OCI-LY7 (cell line): ENCODE data around the gene KRTAP5-5. TPM values are rescaled to one million over a fixed set of nuclear protein-coding genes. Genes with fewer than 3 reads are reported as not detected.
"Not testable (repeated sequence)": the region's sequence is repeated elsewhere in the genome, so short reads cannot be mapped to it uniquely, and the experiment has no call there.

Experiments
- BruUV-seq: library from RNA; stranded (reverse); fragments of 400-500 nt; replicated peaks from 2 replicates; lab custom pipeline; 2021; lab: Mats Ljungman, UMichigan
- CTCF ChIA-PET: fragments of 300-600 bp; sonication (Branson Sonifier 250); formaldehyde crosslinking; loops from one replicate; lab custom pipeline; 2022; ENCODE audit warnings: antibody characterized with exemption; ENCODE audit not compliant: unreplicated experiment; lab: Charles Lee
- POLR2A ChIA-PET: fragments of 300-600 bp; sonication (Branson Sonifier 250); formaldehyde crosslinking; loops from one replicate; lab custom pipeline; 2022; ENCODE audit warnings: antibody characterized with exemption; lab: Charles Lee
- DNase-seq: peaks from one replicate; pipeline ENCODE4 v3.0.0-alpha.2; 2015; ENCODE audit warnings: low spot score
- H2AFZ ChIP-seq: fragments of 200-600 bp; sonication (generic), shearing (Covaris generic); 2 replicates; pipeline ENCODE4 v1.6.1; 2014; ENCODE audit warnings: mild to moderate bottlenecking, antibody characterized with exemption, low read length, moderate library complexity
- H3K27ac ChIP-seq: fragments of 200-600 bp; sonication (generic); 2 replicates; pipeline ENCODE4 v1.5.1; 2014; ENCODE audit warnings: mixed run types, low read depth, mild to moderate bottlenecking, moderate library complexity, low read length, inconsistent platforms; ENCODE audit not compliant: poor library complexity, severe bottlenecking
- H3K36me3 ChIP-seq: fragments of 200-600 bp; sonication (generic); 2 replicates; pipeline ENCODE4 v1.6.1; 2014; ENCODE audit warnings: mild to moderate bottlenecking, antibody characterized with exemption, low read length, moderate library complexity, mixed read lengths; ENCODE audit not compliant: insufficient read depth
- H3K4me1 ChIP-seq: fragments of 200-600 bp; sonication (generic); 2 replicates; pipeline ENCODE4 v1.5.1; 2014; ENCODE audit warnings: mild to moderate bottlenecking, low read length; ENCODE audit not compliant: insufficient read depth, poor library complexity, severe bottlenecking
- H3K4me2 ChIP-seq: fragments of 200-600 bp; sonication (generic); 2 replicates; pipeline ENCODE4 v1.6.1; 2014; ENCODE audit warnings: mild to moderate bottlenecking, low read length
- H3K4me3 ChIP-seq: fragments of 200-600 bp; sonication (generic); 2 replicates; pipeline ENCODE4 v1.5.1; 2014; ENCODE audit warnings: mild to moderate bottlenecking, low read depth, low read length; ENCODE audit not compliant: poor library complexity, severe bottlenecking
- H3K79me2 ChIP-seq: fragments of 200-600 bp; sonication (generic); 2 replicates; pipeline ENCODE4 v1.6.1; 2016; ENCODE audit warnings: low read depth, mild to moderate bottlenecking, low read length, moderate library complexity, mixed read lengths; ENCODE audit not compliant: insufficient read depth
- H3K9me2 ChIP-seq: fragments of 200-600 bp; sonication (generic); 2 replicates; pipeline ENCODE4 v1.6.1; 2016; ENCODE audit warnings: mild to moderate bottlenecking, low read length, mixed read lengths; ENCODE audit not compliant: insufficient read depth
- H3K9me3 ChIP-seq: fragments of 200-600 bp; sonication (generic); 2 replicates; pipeline ENCODE4 v1.6.1; 2014; ENCODE audit warnings: mild to moderate bottlenecking, mixed run types, low read length, mixed read lengths
- H4K20me1 ChIP-seq: fragments of 200-600 bp; sonication (generic); 2 replicates; pipeline ENCODE4 v1.6.1; 2014; ENCODE audit warnings: mild to moderate bottlenecking, antibody characterized with exemption, low read length, moderate library complexity, mixed read lengths; ENCODE audit not compliant: insufficient read depth
- EZH2phosphoT487 ChIP-seq: fragments of 200-600 bp; sonication (generic); IDR thresholded peaks from 2 replicates; pipeline ENCODE4 v1.6.1; 2018; ENCODE audit warnings: low read depth, borderline replicate concordance, mild to moderate bottlenecking, mixed run types, antibody characterized with exemption, low read length, moderate library complexity, mixed read lengths
- intact Hi-C: fragments of 100-400 bp; cut with micrococcal nuclease; formaldehyde crosslinking; loops from one replicate; pipeline ENCODE4 v1.10.0; 2022; ENCODE audit not compliant: unreplicated experiment
- total RNA-seq, 2 experiments: library from RNA; depleted of rRNA in 1 of 2; stranded (reverse); fragments of >200 nt in 1 of 2; shearing (Covaris generic) in 1 of 2; gene quantifications; 2 replicates each; pipeline ENCODE4 v1.2.3, GENCODE V29; 2014 to 2022
- TF ChIP-seq, protein P1 (sequence below): fragments of 200-600 bp; sonication (generic); conservative IDR thresholded peaks from 2 replicates; pipeline ENCODE4 v1.5.1; 2014; ENCODE audit warnings: mild to moderate bottlenecking, antibody characterized with exemption, low read length, moderate library complexity, mixed read lengths

KRTAP5-5 gene
- total RNA-seq, 2 experiments from 2014 or later: not detected

DNA sequence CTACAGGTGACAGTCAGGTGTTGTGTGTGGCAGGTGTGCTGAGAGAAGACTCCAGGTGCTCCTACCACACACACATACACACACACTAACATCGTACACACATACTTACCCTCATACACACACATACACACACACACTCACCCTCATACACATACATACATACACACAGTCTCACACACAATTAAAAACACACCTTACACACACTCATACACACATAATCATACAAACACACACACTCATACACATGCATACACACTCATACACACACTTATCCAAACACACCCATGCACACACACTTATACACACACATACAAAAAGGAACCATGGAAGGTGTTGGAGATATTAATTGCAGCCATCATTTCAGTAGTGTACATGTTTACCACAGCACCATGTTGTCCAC lies 25.9 kb upstream of the KRTAP5-5 start:
- DNase-seq: no peak
- ChIA-PET POLR2A (no interaction called here), CTCF (no interaction called here)
- Histone ChIP-seq H3K36me3 (no peaks in the 10 kb centered on the region), H2AFZ (no peak overlapping the region), H3K27ac (no peak overlapping the region), H3K9me2 (no peaks in the 10 kb centered on the region), H3K4me2 (no peak overlapping the region), H3K4me3 (no peak overlapping the region), H3K79me2 (no peaks in the 10 kb centered on the region), H4K20me1 (no peaks in the 10 kb centered on the region), H3K9me3 (no peaks in the 10 kb centered on the region), H3K4me1 (no peaks in the 10 kb centered on the region)
- TF ChIP-seq EZH2phosphoT487: no peak
- intact Hi-C loops: no loop called here
- no TSS peak for BruUV-seq

DNA sequence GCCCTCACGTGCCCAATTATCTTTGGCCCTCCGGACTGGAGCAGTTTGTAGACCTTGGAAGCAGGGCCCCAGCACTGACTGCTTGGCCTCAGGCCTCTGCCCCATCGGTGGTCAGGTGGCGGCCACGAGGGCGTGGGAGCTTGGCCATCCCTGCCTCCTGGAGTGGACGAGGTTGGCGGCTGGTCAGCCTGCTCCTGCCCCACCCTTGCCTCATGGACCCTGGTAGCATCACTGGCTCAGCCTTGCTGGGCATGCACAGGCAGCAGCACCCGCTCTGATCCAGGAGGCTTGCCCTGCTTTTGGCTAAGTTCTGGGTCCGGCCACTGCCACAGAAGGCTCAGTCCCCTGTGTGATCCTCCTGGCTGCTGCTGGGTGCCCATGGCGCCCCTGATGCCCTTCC lies 25.4 kb upstream of the KRTAP5-5 start:
- Histone ChIP-seq H4K20me1 (no peaks in the 10 kb centered on the region), H3K4me2 (no peak overlapping the region), H3K4me3 (no peak overlapping the region), H3K9me3 (no peaks in the 10 kb centered on the region), H3K4me1 (no peaks in the 10 kb centered on the region), H3K36me3 (no peaks in the 10 kb centered on the region), H2AFZ (no peak overlapping the region), H3K9me2 (no peaks in the 10 kb centered on the region), H3K27ac (no peak overlapping the region), H3K79me2 (no peaks in the 10 kb centered on the region)
- BruUV-seq: no TSS peak
- DNase-seq: no peak
- CTCF ChIA-PET: no interaction called here
- TF ChIP-seq, protein P1, sequence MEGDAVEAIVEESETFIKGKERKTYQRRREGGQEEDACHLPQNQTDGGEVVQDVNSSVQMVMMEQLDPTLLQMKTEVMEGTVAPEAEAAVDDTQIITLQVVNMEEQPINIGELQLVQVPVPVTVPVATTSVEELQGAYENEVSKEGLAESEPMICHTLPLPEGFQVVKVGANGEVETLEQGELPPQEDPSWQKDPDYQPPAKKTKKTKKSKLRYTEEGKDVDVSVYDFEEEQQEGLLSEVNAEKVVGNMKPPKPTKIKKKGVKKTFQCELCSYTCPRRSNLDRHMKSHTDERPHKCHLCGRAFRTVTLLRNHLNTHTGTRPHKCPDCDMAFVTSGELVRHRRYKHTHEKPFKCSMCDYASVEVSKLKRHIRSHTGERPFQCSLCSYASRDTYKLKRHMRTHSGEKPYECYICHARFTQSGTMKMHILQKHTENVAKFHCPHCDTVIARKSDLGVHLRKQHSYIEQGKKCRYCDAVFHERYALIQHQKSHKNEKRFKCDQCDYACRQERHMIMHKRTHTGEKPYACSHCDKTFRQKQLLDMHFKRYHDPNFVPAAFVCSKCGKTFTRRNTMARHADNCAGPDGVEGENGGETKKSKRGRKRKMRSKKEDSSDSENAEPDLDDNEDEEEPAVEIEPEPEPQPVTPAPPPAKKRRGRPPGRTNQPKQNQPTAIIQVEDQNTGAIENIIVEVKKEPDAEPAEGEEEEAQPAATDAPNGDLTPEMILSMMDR: no peak
- TF ChIP-seq EZH2phosphoT487: no peak
- POLR2A ChIA-PET: no interaction called here
- intact Hi-C loops: no loop called here

DNA sequence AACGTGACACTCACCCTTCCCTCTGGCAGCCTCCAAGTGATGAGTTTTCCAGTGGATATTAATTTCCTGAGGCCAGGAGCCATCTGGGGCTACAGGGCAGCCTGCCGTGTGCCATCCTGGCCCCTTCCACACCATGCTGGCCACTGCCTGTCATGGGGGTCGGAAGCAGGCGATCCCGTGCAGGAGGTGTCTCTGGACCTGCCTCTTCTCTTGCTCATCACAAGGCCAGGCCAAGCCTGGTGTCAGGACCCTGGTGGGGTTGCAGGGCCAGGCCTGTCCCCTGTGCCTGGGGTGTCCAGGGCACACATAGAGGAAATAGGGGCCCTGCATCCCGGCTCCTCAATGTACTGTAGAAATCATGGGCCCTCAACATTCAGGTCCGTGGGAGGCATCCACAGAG lies 24.9 kb upstream of the KRTAP5-5 start:
- H3K79me2 ChIP-seq: no peaks in the 10 kb centered on the region
- H3K9me3 ChIP-seq: no peaks in the 10 kb centered on the region
- DNase-seq: no peak
- H3K9me2 ChIP-seq: no peaks in the 10 kb centered on the region
- TF ChIP-seq EZH2phosphoT487: no peak
- TF ChIP-seq, protein P1: no peak
- ChIA-PET POLR2A (no interaction called here), CTCF (no interaction called here)
- H4K20me1 ChIP-seq: no peaks in the 10 kb centered on the region
- no peak overlapping the region for H3K4me2 ChIP-seq
- intact Hi-C loops: no loop called here
- no peaks in the 10 kb centered on the region for H3K4me1 ChIP-seq
- H2AFZ ChIP-seq: no peak overlapping the region
- H3K27ac ChIP-seq: no peak overlapping the region
- H3K36me3 ChIP-seq: no peaks in the 10 kb centered on the region
- no peak overlapping the region for H3K4me3 ChIP-seq
- BruUV-seq: no TSS peak

DNA sequence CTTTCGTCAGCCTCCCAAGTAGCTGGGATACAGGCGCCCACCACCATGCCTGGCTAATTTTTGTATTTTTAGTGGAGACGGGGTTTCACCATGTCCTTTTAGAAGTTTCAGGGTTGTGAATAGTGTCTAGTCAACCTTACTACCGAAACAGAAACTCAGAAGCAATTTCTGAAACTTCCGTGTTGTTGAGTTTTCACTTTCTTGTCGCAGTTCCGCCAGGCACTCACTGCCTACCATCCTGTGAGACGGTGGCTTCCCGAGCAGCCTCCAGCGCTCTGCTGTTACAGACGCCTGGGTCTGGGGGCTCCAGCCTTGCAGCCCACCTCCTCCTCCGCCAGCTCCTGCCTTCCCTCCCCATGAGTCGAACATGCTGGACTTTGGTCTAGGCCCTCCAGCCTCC lies 23.7 kb upstream of the KRTAP5-5 start:
- POLR2A ChIA-PET: interaction anchor here (0.7 kb wide), 1 partner anchor 22 kb away, joined by 3 read pairs; no protein-coding TSS in a partner anchor
- H3K9me2 ChIP-seq, H3K36me3 ChIP-seq, intact Hi-C loops, H3K9me3 ChIP-seq, H3K4me3 ChIP-seq, CTCF ChIA-PET, BruUV-seq, H4K20me1 ChIP-seq, H3K79me2 ChIP-seq, H3K27ac ChIP-seq, H3K4me1 ChIP-seq: not testable (repeated sequence)
- peak overlapping the region; percentile 57; the same call in 1 of the 2 replicates for H2AFZ ChIP-seq
- peak overlapping the region; percentile 39; the same call in 1 of the 2 replicates for H3K4me2 ChIP-seq
- peak; percentile 23 for DNase-seq

DNA sequence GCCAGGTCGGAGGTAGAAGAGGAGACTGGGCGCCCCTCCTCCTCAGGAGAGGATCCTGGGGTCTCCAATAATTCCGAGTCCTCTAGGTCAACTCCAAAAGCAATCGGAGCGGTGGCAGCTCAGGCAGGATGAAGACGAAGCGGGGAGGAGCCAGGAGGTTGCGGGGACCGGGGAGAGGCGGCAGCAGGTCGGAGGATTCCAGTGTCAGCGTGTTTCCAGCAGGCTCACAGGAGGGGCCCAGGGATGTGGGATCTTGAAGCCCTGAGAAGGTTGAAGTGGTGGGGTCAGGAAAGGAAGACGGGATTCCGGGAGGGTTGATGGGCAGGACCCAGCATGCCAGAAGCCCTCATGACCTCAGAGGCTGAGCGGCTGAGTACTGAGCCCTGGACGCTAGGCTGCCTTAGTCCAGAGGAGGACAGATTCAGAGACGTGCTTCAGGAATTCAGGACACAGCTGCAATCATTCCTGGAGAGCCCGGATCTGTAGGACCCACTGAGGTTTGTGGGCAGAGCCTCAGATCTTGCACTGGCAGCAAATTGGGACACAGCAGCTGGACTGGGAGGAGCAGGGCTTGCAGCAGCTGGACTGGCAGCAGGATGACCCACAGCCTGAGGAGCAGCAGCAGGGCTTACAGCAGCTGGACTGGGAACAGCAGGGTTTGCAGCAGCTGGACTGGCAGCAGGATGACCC lies 22.3 kb upstream of the KRTAP5-5 start:
- intact Hi-C loops, H3K9me3 ChIP-seq, H3K36me3 ChIP-seq, BruUV-seq, H3K4me1 ChIP-seq, H3K9me2 ChIP-seq, POLR2A ChIA-PET, H3K79me2 ChIP-seq, H3K27ac ChIP-seq, DNase-seq, H3K4me3 ChIP-seq, H4K20me1 ChIP-seq, H3K4me2 ChIP-seq, CTCF ChIA-PET, H2AFZ ChIP-seq: not testable (repeated sequence)
